WERI-Rb-1 (cell line): ENCODE data around the gene RFX1.
A peak's percentile ranks its signal among the peaks of the same experiment; 100 is the strongest.

ENCODE experiments used
- DNase-seq: peaks from one replicate; pipeline ENCODE4 v3.0.0-alpha.2; 2020
- H3K27ac ChIP-seq: fragments of 250-450 bp; sonication (Bioruptor Pico); 2 replicates; pipeline ENCODE4 v1.5.1; 2020; ENCODE audit warnings: mild to moderate bottlenecking, moderate library complexity
- H3K27me3 ChIP-seq: fragments of 250-450 bp; sonication (Bioruptor Pico); 2 replicates; pipeline ENCODE4 v1.5.1; 2021; ENCODE audit warnings: mild to moderate bottlenecking, low read depth, moderate library complexity; ENCODE audit not compliant: insufficient read depth, severe bottlenecking
- H3K36me3 ChIP-seq: fragments of 250-450 bp; sonication (Bioruptor Pico); 2 replicates; pipeline ENCODE4 v1.5.1; 2020; ENCODE audit warnings: mild to moderate bottlenecking, moderate library complexity
- H3K4me3 ChIP-seq: 2 replicates; pipeline ENCODE4 v1.5.1; 2011; ENCODE audit warnings: low read depth, mild to moderate bottlenecking, control low read depth, low read length
- H3K9me3 ChIP-seq: fragments of 250-450 bp; sonication (Bioruptor Pico); 2 replicates; pipeline ENCODE4 v1.5.1; 2021; ENCODE audit warnings: mild to moderate bottlenecking, moderate library complexity; ENCODE audit not compliant: severe bottlenecking
- CTCF ChIP-seq: IDR thresholded peaks from 2 replicates; pipeline ENCODE4 v1.5.1; 2011; ENCODE audit warnings: low read depth, mild to moderate bottlenecking, control low read depth, inconsistent platforms, low read length

Gene RFX1

GRCh38 chr19:14005349-14006084 is 603 bp downstream of the RFX1 start:
- peak; percentile 91 for DNase-seq
- Histone ChIP-seq H3K36me3 (peaks cover 7% of the 10 kb centered on the region), H3K4me3 (peak overlapping the region; percentile 57), H3K27me3 (no peaks in the 10 kb centered on the region), H3K27ac (peak overlapping the region; percentile 89), H3K9me3 (no peaks in the 10 kb centered on the region)
- TF ChIP-seq CTCF: no peak

GRCh38 chr19:14004619-14005348 is 1.3 kb downstream of the RFX1 start:
- DNase-seq: no peak
- no peak overlapping the region for H3K4me3 ChIP-seq
- no peaks in the 10 kb centered on the region for H3K27me3 ChIP-seq
- peaks cover 14% of the 10 kb centered on the region for H3K36me3 ChIP-seq
- peaks cover 1% of the 10 kb centered on the region for H3K9me3 ChIP-seq
- H3K27ac ChIP-seq: 0 out of 2 replicates have a peak overlapping the region, but pooled peaks have one; percentile 32
- no peak for TF ChIP-seq CTCF

GRCh38 chr19:14003251-14004055 is 2.7 kb downstream of the RFX1 start:
- Histone ChIP-seq H3K9me3 (peaks cover 13% of the 10 kb centered on the region), H3K36me3 (peaks cover 27% of the 10 kb centered on the region), H3K4me3 (no peak overlapping the region), H3K27me3 (no peaks in the 10 kb centered on the region), H3K27ac (no peak overlapping the region)
- DNase-seq: no peak
- no peak for TF ChIP-seq CTCF

- DNase-seq: no peak
- no peak overlapping the region for H3K4me3 ChIP-seq
These were observed 3.4 kb downstream of the RFX1 start for GRCh38 chr19:14002571-14003250.

More at GRCh38 chr19:14002571-14003250, 3.4 kb downstream of the RFX1 start:
- no peaks in the 10 kb centered on the region for H3K27me3 ChIP-seq
- peaks cover 16% of the 10 kb centered on the region for H3K9me3 ChIP-seq
- H3K27ac ChIP-seq: no peak overlapping the region
- H3K36me3 ChIP-seq: peaks cover 31% of the 10 kb centered on the region
- TF ChIP-seq CTCF: no peak
